SK-N-SH (cell line): ENCODE measurements around the gene SRM. TPM values are rescaled to one million over a fixed set of nuclear protein-coding genes. Genes with fewer than 3 reads are reported as not detected.
"Not testable (repeated sequence)": the region's sequence is repeated elsewhere in the genome, so short reads cannot be mapped to it uniquely, and the experiment has no call there.

Source experiments
- CTCF ChIA-PET: fragments of 300-600, 350-600 bp; formaldehyde crosslinking; extraction: SDS; loops from one replicate; lab custom pipeline; 2021; lab: Yijun Ruan, JAX
- POLR2A ChIA-PET: fragments of 350-600 bp; sonication (Branson Sonifier 250); formaldehyde crosslinking; extraction: SDS; loops from one replicate; lab custom pipeline; 2020; ENCODE audit warnings: antibody characterized with exemption, inconsistent platforms; lab: Yijun Ruan, JAX
- DNase-seq: peaks from one replicate; pipeline ENCODE4 v3.0.0; 2012
- H2AFZ ChIP-seq: fragments of 200-600 bp; sonication (generic); 2 replicates; pipeline ENCODE4 v1.8.1; 2016; ENCODE audit warnings: antibody characterized with exemption, mild to moderate bottlenecking, low read depth
- H3F3A ChIP-seq: fragments of 200-600 bp; sonication (generic); replicated peaks from 2 replicates; pipeline ENCODE3; 2016; ENCODE audit warnings: antibody characterized with exemption, mild to moderate bottlenecking; ENCODE audit not compliant: insufficient read depth
- H3K27ac ChIP-seq, 2 experiments: fragments of 200-500 bp in 1 of 2; fragments of 200-600 bp in 1 of 2; sonication (Bioruptor generic) in 1 of 2; sonication (generic), shearing (Covaris generic) in 1 of 2; 2 replicates each; pipeline versions ENCODE4 v1.5.1 to v1.6.1; 2014 to 2016; ENCODE audit warnings: low read depth in 2 of 2, inconsistent platforms in 1 of 2, low read length in 1 of 2, mild to moderate bottlenecking in 1 of 2, mixed read lengths in 1 of 2
- H3K27me3 ChIP-seq: fragments of 200-600 bp; sonication (generic), shearing (Covaris generic); 2 replicates; pipeline ENCODE4 v1.6.1; 2016; ENCODE audit warnings: mixed run types; ENCODE audit not compliant: insufficient read depth
- H3K36me3 ChIP-seq, 2 experiments: fragments of 200-500 bp in 1 of 2; fragments of 200-600 bp in 1 of 2; sonication (Bioruptor generic) in 1 of 2; sonication (generic) in 1 of 2; replicated peaks in 1 of 2; 2 replicates each; pipeline versions ENCODE3 to v1.5.1; 2014 to 2016; ENCODE audit warnings: low read length in 1 of 2, mild to moderate bottlenecking in 1 of 2; ENCODE audit not compliant: insufficient read depth in 2 of 2, control insufficient read depth in 1 of 2
- H3K4me1 ChIP-seq, 2 experiments: fragments of 200-500 bp in 1 of 2; fragments of 200-600 bp in 1 of 2; sonication (Bioruptor generic) in 1 of 2; sonication (generic), shearing (Covaris generic) in 1 of 2; 2 replicates each; pipeline versions ENCODE4 v1.5.1 to v1.6.1; 2014 to 2016; ENCODE audit warnings: low read depth in 1 of 2, low read length in 1 of 2, mixed run types in 1 of 2; ENCODE audit not compliant: insufficient read depth in 2 of 2, control insufficient read depth in 1 of 2
- H3K4me2 ChIP-seq: fragments of 200-600 bp; sonication (generic), shearing (Covaris generic); 2 replicates; pipeline ENCODE4 v1.6.1; 2017; ENCODE audit warnings: mixed run types
- H3K4me3 ChIP-seq, 2 experiments: fragments of 200-500 bp in 1 of 2; fragments of 200-600 bp in 1 of 2; sonication (Bioruptor generic) in 1 of 2; sonication (generic), shearing (Covaris generic) in 1 of 2; 2 replicates each; pipeline versions ENCODE4 v1.5.1 to v1.8.1; 2014 to 2016; ENCODE audit warnings: low read depth in 2 of 2, inconsistent platforms in 1 of 2, low read length in 1 of 2, mild to moderate bottlenecking in 1 of 2, mixed read lengths in 1 of 2, moderate library complexity in 1 of 2
- H3K79me2 ChIP-seq: fragments of 200-600 bp; sonication (generic); 2 replicates; pipeline ENCODE4 v1.8.1; 2017; ENCODE audit warnings: mild to moderate bottlenecking; ENCODE audit not compliant: insufficient read depth
- H3K9ac ChIP-seq: fragments of 200-600 bp; sonication (generic); 2 replicates; pipeline ENCODE4 v1.6.1; 2017; ENCODE audit warnings: mixed run types
- H3K9me2 ChIP-seq: fragments of 200-600 bp; sonication (generic); 2 replicates; pipeline ENCODE4 v1.6.1; 2017; ENCODE audit warnings: mixed run types
- H3K9me3 ChIP-seq: fragments of 200-600 bp; sonication (generic); 2 replicates; pipeline ENCODE4 v1.6.1; 2017; ENCODE audit warnings: mixed run types, mild to moderate bottlenecking, moderate library complexity
- H4K20me1 ChIP-seq: fragments of 200-600 bp; sonication (generic); 2 replicates; pipeline ENCODE4 v1.6.1; 2017; ENCODE audit warnings: mild to moderate bottlenecking, mixed run types; ENCODE audit not compliant: insufficient read depth
- ELF1 ChIP-seq: IDR thresholded peaks from 2 replicates; pipeline ENCODE4 v1.4.0; 2012
- EP300 ChIP-seq, 2 experiments: IDR thresholded peaks; 2 replicates each; pipeline versions ENCODE4 v1.4.0 to v1.6.1; 2012; ENCODE audit warnings: borderline replicate concordance in 1 of 2, low read depth in 1 of 2, low read length in 1 of 2
- EZH2phosphoT487 ChIP-seq: fragments of 200-600 bp; sonication (generic); IDR thresholded peaks from 2 replicates; pipeline ENCODE4 v1.6.1; 2017; ENCODE audit warnings: low read depth, mixed run types, mild to moderate bottlenecking, antibody characterized with exemption, moderate library complexity, borderline replicate concordance
- FOSL2 ChIP-seq: IDR thresholded peaks from 2 replicates; pipeline ENCODE4 v1.4.0; 2012; ENCODE audit warnings: low read depth, mild to moderate bottlenecking, moderate library complexity, borderline replicate concordance
- FOXJ3 ChIP-seq: sonication (generic); formaldehyde crosslinking; IDR thresholded peaks from 2 replicates; pipeline ENCODE4 v1.5.1; 2020; ENCODE audit warnings: mild to moderate bottlenecking, missing genetic modification reagents
- GATA2 ChIP-seq: sonication (generic); formaldehyde crosslinking; IDR thresholded peaks from 2 replicates; pipeline ENCODE4 v1.5.0; 2020; ENCODE audit warnings: mild to moderate bottlenecking, missing genetic modification reagents
- JUND ChIP-seq: IDR thresholded peaks from 2 replicates; pipeline ENCODE4 v1.4.0; 2012
- MEF2A ChIP-seq: IDR thresholded peaks from 2 replicates; pipeline ENCODE4 v1.4.0; 2012; ENCODE audit warnings: low read depth, borderline replicate concordance
- MXI1 ChIP-seq: IDR thresholded peaks from 2 replicates; pipeline ENCODE4 v1.6.1; 2012; ENCODE audit warnings: mild to moderate bottlenecking, low read depth, low read length, improper control_type of control experiment
- NRF1 ChIP-seq: IDR thresholded peaks from 2 replicates; pipeline ENCODE4 v1.6.1; 2012; ENCODE audit warnings: low read depth, mild to moderate bottlenecking, low read length
- PBX3 ChIP-seq: IDR thresholded peaks from 2 replicates; pipeline ENCODE4; 2012
- RCOR1 ChIP-seq: fragments of 150-350 bp; IDR thresholded peaks from 2 replicates; pipeline ENCODE4 v1.6.1; 2017; ENCODE audit warnings: antibody characterized with exemption, low read length
- RFX5 ChIP-seq: IDR thresholded peaks from 2 replicates; pipeline ENCODE4 v1.6.1; 2012; ENCODE audit warnings: mild to moderate bottlenecking, improper control_type of control experiment, low read length
- RXRA ChIP-seq: IDR thresholded peaks from 2 replicates; pipeline ENCODE4 v1.4.0; 2012; ENCODE audit warnings: low read depth, mild to moderate bottlenecking, borderline replicate concordance
- SIN3A ChIP-seq: IDR thresholded peaks from 2 replicates; pipeline ENCODE4 v1.6.1; 2012; ENCODE audit warnings: low read depth, mild to moderate bottlenecking, low read length, moderate library complexity, borderline replicate concordance
- SMC3 ChIP-seq: IDR thresholded peaks from 2 replicates; pipeline ENCODE4 v1.6.1; 2012; ENCODE audit warnings: low read depth, low read length, improper control_type of control experiment
- TAF1 ChIP-seq: IDR thresholded peaks from 2 replicates; pipeline ENCODE4 v1.6.1; 2012; ENCODE audit warnings: low read depth, mild to moderate bottlenecking, low read length, moderate library complexity, borderline replicate concordance
- TEAD4 ChIP-seq: IDR thresholded peaks from 2 replicates; pipeline ENCODE4 v1.4.0; 2012; ENCODE audit warnings: mild to moderate bottlenecking, borderline replicate concordance; ENCODE audit not compliant: insufficient read depth
- USF1 ChIP-seq: IDR thresholded peaks from 2 replicates; pipeline ENCODE4 v1.4.0; 2012; ENCODE audit warnings: low read depth, borderline replicate concordance
- WGBS: methylation state at CpG from one replicate; pipeline ENCODE4 v1.1.6; 2017; ENCODE audit warnings: low lambda C conversion rate; 5-methylcytosine and 5-hydroxymethylcytosine counted together
- polyA plus RNA-seq, 3 experiments: library from polyadenylated mRNA; depleted of rRNA; stranded (reverse); fragments of >200 nt; gene quantifications; 2 replicates each; pipeline ENCODE4 v1.2.3, GENCODE V29; 2012

The SRM gene
- polyA plus RNA-seq, 1 of the 3 experiments (the other 2 are of a cell fraction), result 105 TPM

- TF ChIP-seq FOXJ3 (CRISPR knock-in tag) (no peak), ELF1 (no peak), MXI1 (peak; percentile 96), JUND (no peak), PBX3 (no peak), RFX5 (no peak), USF1 (no peak), TAF1 (no peak), SIN3A (no peak), MEF2A (no peak), SMC3 (no peak), NRF1 (no peak)
Measured at GRCh38 chr1:11052839-11053757, 6.7 kb downstream of the SRM start (continued).

- Histone ChIP-seq H3K4me1 (peaks cover 0 to 17% of the 10 kb centered on the region in 2 experiments; a peak in 1 of 4 replicates), H2AFZ (no peak overlapping the region), H3K27me3 (no peaks in the 10 kb centered on the region), H3K9ac (no peak overlapping the region), H3K9me2 (no peaks in the 10 kb centered on the region), H4K20me1 (peaks cover 4% of the 10 kb centered on the region; the same call in 1 of the 2 replicates), H3F3A (no peaks in the 10 kb centered on the region), H3K36me3 (peaks cover 0 to 14% of the 10 kb centered on the region in 2 experiments), H3K27ac (peak overlapping the region in 1 of 2 experiments; percentile 76; a peak in 2 of 4 replicates), H3K4me3 (no peak overlapping the region), H3K9me3 (no peaks in the 10 kb centered on the region)
- WGBS, result 94% methylated on average over 19 of the region's 19 CpGs
- DNase-seq, result no peak
- ChIA-PET CTCF (interaction anchor here (0.7 to 10.0 kb wide), 8 partner anchors 9 to 558 kb away, joined by 3 to 118 read pairs (median 3); no protein-coding TSS in a partner anchor), POLR2A (interaction anchor here (0.9 to 1.9 kb wide), 2 partner anchors 9 to 15 kb away, joined by 4 to 7 read pairs; no protein-coding TSS in a partner anchor)
- TF ChIP-seq RCOR1, result no peak
- no peak for TF ChIP-seq EP300 (IDR thresholded peaks at IDR 0.05; ENCODE audit: borderline replicate concordance in 1 of 2, low read depth in 1 of 2, low read length in 1 of 2)
- no peak for TF ChIP-seq SMC3
- no peak for TF ChIP-seq FOXJ3 (CRISPR knock-in tag)
- no peak for TF ChIP-seq TEAD4
- no peak for TF ChIP-seq EZH2phosphoT487
- no peak for TF ChIP-seq FOSL2
- no peak for TF ChIP-seq RXRA
- TF ChIP-seq GATA2 (CRISPR knock-in tag), result no peak
- TF ChIP-seq, all 33 proteins: peak for 0
- no peak overlapping the region for H3K4me2 ChIP-seq
- H3K79me2 ChIP-seq, result no peaks in the 10 kb centered on the region
Measured at GRCh38 chr1:11051781-11052511, 7.9 kb downstream of the SRM start.

GRCh38 chr1:11051121-11051520 lies 8.7 kb downstream of the SRM start:
- H3K79me2 ChIP-seq, H3K36me3 ChIP-seq, H3K4me2 ChIP-seq, H3K9me3 ChIP-seq, H4K20me1 ChIP-seq, H3K9me2 ChIP-seq, H2AFZ ChIP-seq, H3K27me3 ChIP-seq, H3F3A ChIP-seq, H3K27ac ChIP-seq, H3K9ac ChIP-seq, H3K4me3 ChIP-seq, DNase-seq: not testable (repeated sequence)
- H3K4me1 ChIP-seq, result peaks cover 0 to 17% of the 10 kb centered on the region in 2 experiments; a peak in 1 of 4 replicates
- ChIA-PET CTCF (interaction anchor here (0.9 to 10.0 kb wide), 3 partner anchors 13 to 191 kb away, joined by 3 to 118 read pairs (median 3); no protein-coding TSS in a partner anchor), POLR2A (interaction anchor here (0.9 to 1.9 kb wide), 2 partner anchors 10 to 14 kb away, joined by 4 to 7 read pairs; no protein-coding TSS in a partner anchor)
- WGBS, result 90% methylated on average over 10 of the region's 10 CpGs
